ENCODE results near the gene MICAL3.
"Not testable (repeated sequence)": the region's sequence is repeated elsewhere in the genome, so short reads cannot be mapped to it uniquely, and the experiment has no call there.

Gene MICAL3

DNA sequence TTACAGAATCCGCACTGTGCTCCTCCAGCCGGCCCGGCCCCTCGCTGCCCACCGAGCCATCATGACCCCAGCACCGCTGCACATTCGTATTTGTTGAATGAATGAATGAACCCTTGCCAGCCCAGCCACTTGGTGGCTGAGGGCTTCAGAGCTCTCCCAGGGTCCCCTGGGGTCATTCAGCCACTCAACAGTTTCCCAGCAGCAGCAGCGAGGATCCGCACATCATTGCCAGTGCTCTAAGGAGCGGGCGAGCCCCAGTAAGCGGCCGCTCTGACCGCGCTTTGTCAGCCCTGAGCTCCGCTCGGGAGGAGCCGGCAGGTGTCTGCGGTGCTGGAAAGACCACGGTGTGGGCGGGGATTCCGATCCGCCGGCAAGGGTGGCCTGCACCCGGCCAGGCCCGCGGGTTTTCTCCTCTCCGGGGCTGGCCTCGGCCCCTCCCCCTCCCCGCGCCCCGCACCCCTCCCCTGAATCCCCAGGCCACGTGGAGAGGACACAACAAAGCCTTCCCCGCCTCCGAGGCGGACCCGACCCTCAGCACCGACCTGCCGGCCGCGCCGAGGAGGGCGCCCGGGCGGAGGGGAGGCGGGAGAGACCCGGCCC is 250.7 kb downstream of the MICAL3 start:
- DNase-seq: peak in 1 of 2 experiments; percentile 40

DNA sequence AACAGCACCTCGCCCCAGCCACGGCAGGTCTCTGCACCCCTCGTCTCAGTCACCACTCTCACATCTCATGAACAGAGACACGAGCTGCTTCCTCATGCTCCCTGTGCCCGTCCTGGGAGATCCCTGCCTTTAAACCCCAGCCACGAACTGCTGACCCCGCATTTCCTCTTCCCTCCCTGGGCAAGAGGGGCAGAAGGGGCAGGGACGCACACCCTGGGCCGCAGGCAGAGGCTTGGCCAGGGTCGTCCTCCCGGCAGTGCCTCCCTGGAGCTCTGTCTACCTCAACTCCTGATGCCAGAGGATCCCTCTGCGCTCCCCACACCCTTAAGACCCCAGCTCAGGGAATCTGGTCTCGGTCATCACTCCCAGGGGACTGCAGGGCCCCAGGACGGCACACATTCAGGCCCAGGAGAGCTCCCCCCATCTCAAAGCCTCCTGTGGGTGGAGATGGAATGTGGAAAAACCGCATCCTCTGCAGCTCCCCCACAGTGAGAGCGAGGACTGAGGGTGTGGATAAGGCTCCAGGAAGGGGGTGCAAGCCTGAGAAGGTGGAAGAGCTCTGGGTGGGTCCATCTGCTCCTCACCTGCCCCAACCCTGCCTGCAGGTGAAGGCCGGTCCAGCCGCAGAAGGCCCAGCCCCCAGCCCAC is 251.3 kb downstream of the MICAL3 start:
- no peak for DNase-seq

DNA sequence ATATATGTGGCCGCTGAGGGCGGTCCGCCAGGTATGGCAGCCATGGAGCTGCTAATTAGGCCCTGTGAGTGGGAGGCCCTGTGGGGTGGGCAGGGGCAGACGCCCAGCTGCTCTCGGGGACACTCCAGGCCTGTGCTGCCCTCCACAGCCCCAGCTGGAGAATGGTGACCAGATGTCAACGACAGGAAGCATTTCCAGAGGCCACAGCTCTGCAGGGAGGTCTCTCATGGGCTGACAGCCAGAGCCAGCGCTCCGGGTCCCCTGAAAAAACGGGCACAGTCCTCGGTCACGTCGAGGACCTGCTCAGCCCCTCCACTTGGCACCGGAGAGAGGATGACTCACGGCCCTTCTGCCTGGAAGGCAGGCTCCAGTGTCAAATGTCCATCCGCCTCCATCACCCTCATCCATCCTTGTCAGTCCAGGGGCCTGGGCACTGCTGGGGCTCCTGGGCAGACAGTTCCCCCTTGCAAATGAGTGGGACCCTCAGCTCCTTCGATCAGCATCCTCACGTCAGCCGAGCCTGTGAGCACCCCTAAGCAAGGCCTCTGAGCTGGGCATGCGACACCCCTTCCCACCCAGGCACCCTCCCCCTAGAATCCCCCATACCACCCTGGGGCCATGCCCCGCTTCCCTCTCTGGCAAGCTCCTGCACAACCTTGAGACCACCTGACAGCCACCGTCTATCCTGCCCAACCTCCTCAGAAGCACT is 252.0 kb downstream of the MICAL3 start:
- DNase-seq: no peak

DNA sequence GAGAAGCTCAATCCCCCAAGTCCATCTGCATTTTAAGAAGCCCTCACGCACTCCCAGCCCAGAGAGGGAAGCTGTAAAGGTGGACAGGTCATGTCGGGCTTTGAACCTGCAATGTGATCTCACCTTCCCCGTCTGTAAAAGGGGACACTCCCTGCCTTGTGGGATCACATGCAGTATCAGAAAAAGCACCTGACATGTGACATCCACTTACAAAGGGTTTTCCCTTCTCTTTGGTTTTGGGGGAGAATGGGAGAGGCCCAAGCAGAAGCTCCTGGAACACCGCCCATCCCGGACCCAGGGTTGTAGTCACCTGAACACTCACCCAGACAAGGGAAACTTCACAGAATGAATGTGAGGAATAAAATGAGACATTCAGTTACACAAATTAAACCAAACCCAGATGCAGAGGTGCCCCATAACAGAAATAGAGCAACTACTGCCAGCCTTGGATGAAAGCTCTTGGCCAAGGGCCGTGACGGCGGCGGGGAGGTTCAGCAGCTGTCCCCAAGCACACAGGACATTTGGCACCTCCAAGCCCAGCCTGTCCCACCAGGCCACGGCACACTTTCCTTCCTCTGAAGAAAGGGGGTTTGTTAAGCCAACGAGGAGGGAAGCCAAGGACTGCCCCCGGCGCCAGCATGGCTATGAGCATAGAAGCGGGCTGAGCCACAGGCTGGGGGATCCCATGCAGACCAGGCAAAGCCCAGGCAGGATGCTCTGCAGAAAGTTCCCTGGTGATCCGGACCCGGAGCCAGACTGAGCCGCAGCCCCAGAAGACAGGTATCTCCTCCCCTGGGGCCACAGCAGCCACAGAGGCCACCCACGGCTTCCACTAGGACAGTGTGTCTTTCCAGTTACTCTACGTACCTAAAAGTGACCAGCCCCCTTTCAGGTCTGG is 253.9 kb downstream of the MICAL3 start:
- no peak for DNase-seq

DNA sequence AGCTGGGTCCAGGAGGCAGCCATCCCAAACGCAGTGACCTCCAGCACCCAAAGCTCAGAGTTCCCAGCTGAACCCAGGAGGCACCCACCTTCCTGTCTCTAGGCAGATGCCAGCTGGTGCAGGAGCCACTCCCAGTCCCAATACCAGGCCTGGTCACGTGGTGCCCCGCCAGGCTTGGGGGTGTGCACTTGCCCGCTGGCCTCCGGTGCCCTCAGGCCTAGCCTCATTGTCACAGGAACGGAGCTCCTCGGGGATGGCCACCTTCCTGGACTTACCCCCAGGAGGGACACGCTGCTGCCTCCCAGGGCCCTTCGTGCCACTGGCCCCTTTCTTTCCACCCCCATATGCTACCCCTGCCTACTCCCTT is 254.7 kb downstream of the MICAL3 start:
- no peak for DNase-seq

DNA sequence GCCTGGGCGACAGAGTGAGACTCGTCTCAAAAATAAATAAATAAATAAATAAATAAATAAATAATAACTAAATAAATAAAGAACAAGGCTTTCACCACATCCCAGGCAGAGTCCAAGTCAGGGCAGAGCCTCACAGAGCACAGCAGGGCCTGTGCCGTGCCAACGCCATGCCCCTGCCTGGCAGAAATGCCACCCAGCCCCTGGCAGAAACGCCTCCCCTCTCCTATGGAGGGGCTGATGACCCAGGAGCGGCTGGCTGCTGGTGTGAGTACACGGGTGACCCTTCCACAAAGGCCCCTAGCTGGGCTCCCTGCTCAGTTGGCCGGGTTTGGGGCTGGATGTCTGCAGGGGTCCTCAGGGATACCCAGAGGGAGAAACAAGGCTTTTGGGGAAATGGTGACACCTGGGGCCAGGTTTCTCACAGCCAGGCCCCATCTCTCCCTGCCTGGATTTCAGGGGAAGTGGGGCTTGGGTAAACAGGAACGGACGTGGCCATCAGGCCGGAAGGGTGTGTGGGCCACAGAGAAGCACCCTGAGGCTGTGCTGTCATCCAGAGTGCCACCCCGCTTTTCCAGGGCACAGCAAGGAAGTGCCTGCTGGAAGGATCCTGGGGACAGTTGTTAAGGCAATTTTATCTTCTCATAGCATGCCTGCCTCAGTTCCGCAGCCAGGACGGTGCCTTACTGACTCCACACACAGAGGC is 255.2 kb downstream of the MICAL3 start:
- no peak for DNase-seq

DNA sequence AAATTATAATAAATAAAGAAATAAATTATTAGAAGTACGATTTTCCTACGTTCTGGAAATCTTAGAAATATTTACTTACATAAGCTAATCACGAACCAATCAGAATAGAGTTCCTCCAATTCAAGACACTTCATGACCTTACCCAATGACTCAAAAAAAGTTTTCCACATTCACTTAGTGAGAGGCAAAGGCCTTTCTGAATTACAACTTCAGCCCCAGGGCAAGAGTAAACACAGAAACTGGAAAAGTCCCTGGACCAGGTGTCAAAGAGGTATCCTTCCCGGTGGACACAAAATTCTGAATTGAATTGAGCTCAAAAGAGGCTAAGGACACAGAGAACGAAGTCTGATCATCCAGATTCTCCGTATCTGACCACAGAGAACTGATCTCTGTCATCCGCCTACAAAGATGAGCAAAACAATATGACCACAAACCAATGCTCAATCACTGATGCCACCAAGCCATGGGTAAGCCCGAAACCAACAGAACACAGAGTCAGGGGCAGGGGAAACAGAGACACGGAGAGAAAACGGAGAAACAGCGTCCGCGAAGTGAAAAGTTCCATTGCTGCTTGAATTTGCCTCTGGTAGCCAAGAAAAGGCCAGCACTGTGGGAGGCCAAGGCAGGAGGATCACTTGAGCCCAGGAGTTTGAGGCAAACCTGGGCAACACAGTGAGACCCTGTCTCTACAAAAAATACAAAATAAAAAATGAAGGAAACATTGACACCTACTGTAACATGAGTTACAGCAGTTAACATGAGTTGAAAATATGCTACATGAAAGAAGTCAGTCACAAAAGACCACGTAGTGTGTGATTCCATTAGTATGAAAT is 256.9 kb downstream of the MICAL3 start:
- no peak for DNase-seq

DNA sequence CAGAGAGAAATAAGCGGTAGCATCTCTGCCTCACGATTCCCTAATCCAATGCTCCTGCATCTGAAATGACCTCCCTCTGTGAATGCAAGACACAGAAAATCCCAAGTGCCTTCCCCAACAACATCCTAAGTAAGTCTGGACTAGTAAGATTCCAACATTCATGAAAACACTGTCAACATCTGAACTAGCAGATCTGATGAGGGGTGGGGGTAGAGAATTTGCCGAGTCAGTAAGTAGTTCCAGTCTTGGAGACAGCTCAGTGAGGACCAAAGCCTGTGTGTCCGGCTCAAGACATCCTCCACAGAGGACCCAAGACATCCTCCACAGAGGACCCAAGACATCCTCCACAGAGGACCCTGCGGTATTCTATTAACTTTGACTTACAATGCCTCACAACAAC is 259.5 kb downstream of the MICAL3 start:
- DNase-seq: not testable (repeated sequence)

DNA sequence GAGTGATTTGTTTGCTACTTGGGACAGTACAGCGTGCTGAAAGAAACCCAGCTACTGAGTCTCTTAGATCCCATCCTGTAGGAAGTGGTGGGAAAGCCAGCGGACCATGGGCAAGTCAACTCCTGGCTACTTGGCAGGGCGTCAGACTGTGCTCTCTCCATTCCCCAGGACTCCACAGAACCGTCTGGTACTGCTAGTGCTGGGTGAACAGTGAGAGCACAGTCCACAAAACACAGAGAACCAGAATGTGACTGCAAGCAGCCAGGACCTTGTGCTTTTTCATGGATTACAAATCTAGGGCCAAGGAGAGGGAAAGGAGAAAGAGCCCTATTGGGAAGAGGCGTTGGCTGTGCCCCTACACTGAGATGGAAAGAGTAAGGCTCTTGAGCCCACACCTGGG is 260.3 kb downstream of the MICAL3 start:
- DNase-seq: no peak

DNA sequence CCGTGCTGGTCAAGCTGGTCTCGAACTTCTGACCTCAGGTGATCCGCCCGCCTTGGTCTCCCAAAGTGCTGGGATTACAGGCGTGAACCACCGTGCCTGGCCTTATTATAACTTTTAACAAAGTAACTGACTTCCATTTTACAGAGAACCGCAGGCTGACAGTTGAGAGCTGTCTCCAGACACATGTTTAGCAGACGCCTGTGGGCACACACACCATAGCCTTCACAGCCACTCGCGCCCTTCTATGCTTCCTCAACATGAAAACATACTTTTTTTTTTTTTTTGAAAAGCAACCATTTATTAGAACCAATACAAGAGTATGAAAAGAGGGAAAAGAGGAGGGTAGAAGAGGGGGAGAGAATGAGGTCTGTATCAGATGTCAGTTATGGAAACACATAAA is 260.9 kb downstream of the MICAL3 start:
- peak; percentile 27 to 42 for DNase-seq

DNA sequence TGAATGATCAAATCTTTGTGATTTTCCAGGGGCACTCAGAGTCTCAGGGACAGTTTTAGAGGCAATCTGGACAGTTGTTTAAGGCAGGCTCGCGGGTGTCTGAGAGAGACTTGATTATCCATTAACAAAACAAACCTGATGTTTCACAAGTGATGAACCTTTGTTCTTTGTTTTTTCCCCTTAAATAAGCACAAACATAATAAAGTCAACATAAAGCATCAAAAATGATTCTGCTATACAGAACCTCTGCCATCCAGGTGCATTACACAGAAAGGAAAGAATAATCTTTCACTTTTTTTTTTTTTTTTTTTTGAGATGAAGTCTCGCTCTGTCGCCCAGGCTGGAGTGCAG is 263.2 kb downstream of the MICAL3 start:
- no peak for DNase-seq

DNA sequence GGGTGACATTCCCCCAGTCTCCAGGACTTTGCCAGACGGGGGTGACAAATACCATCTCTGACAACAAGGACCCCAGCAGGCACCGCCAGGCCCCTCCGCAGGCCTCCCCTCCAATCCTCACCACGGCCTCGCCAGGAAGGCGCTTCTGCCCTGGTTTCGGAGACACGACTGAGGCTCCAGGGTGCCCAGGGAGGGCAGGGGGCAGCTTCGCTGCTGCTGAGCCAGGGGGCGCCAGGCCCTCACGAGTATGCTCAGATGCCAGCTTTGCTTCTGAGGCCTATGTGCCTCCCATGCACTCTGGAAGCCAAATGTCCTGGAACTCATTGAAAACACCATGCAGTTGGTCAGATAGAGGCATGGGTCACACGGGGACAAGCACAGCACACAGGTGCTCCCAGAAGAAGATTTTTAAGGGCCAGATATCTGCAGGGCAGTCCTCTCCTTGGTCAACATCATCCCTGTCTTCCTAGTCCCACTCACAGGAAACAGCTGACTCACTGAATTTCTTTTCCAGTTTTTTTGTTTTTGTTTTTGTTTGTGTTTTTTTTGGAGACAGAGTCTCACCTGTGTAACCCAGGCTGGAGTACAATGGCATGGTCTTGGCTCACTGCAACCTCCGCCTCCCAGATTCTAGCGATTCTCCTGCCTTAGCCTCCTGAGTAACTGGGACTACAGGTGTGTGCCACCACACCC is 270.0 kb downstream of the MICAL3 start:
- DNase-seq: peak in 1 of 2 experiments; percentile 17

DNA sequence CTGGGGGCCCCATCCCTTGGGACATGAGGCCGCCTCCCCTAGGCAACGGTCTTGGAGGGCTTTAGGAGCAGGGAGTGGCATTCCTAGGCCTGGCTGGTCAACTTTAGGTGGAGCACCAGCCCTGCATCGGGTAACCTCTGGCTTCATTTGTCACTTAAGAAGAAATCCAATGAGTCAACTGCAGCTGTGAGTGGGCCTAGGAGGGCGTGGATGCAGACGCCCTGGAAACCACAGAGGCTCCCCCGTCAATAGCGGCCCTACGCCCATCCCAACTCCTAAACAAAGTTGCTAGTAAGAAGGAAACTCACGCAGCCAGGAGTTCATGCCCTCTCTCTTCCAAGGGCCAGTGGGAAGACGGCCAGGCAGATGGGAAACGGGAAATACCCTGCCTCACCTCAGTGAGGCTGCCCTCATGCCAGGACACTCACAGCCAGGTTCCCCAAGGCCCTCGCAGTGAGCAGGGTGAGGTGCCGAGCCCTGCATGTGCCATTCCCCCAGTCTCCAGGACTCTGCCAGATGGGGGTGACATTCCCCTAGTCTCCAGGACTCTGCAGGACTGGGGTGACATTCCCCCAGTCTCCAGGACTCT is 270.9 kb downstream of the MICAL3 start:
- no peak for DNase-seq

DNA sequence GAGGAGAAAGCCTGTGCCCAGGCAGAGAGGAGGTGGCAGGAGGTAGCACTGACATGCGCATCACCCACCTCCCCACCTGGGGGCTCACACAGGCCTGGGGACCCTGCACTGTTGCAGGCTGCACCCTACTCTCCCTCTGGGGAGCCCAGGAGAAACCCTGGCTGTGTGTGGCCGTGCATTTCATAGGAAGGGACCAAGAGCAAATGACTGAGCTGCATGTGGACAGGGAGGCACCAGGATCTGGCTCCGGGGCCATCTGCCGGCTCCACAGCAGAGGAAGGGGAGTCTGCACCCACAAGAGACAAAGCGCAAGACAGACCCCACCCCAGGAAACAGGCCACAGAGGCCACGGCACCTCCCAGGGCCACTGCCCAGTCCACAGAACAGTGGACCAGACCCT is 272.8 kb downstream of the MICAL3 start:
- DNase-seq: no peak

DNA sequence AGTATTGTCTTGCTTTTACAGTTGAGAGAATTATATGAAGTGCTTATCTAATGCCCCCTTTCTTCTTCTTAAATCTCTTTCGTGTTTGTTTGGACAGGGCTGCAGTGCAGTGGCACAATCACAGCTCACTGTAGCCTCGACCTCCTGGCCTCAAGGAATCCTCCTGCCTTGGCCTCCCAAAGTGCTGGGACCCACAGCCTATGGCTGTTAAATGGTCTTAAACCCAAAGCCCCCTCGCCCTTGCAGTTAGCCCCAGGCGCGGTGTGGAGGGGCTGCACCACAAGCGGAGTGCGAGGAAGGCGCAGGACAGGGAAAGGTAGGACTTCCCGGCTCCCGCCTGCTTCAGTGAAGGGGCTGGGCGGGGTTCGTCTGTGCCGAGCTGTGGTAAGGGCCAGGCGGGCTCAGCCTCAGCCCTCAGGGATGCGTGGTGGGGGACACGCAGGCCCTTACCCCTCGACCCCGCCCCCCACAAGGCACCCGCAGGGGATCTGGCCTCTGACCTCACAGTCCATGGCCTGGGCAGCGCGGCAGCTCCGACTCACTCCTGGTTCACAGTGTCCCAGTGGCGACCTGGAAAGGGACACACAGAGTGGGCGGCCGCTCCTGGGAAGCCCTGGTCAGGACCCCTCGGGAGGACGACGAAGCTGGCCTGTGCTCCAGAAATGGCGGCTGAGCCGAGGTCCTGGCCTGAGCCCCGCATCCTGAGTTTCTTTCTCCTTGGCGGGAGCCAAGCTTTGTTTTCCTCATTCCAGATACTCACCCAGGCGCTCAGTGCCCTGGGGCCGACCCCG is 274.6 kb downstream of the MICAL3 start:
- DNase-seq: no peak

DNA sequence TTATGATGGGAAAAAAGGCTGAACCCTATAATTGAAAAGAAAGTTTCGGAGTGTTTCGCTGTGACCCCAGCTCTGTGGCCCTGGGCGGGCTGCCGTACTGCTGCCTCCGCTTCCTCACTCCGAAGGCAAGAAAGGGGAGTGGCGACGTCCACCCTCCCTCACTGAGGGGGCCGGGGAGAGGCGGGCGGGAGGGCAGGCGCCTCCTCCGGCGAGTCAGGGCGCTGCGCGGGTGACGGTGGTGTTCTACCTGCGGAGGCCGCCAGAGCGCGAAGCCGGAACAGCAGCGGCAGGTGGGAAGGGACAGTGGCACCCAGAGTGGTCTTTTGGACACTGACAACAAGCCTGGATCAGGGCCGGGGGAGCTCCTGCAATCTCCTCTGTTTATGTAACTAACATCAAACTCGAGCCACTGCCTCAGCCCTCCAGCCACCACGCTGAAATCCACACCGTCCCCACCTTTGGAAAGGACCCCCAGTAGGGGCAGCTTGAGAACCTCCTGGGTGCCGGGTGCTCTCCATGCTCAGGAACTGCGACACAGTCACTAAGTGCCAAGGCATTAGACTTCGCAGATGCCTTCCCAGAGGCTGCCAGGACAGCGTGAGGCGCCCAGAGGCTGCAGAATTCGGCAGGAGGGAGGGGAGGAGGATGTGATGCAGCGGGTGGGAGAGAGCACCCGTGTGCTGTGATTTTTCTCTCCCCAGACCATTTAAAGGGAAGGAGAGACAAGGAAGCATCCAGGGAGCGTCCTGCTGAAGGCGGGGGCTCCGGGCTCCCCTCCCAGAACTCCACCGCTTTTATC is 275.6 kb downstream of the MICAL3 start:
- no peak for DNase-seq

DNA sequence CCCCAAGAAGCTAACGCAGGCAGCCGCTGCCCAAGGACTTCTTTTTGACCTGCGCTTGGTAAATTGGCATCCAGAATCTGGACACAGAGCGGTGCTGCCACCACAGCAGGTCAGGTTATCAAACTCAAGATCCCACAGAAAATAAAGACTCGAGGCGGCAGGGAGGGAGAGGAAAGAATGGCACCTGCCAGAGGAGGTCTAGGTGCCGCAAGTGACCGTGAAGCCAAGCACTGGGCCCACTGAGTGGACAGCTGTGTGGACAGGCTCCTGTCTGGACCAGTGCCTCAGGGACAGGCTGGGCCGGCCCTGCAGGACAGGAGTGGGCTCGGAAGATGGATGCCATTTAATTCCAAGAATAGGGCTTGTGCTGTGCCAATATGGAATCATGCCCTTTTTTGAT is 277.4 kb downstream of the MICAL3 start:
- DNase-seq: no peak

DNA sequence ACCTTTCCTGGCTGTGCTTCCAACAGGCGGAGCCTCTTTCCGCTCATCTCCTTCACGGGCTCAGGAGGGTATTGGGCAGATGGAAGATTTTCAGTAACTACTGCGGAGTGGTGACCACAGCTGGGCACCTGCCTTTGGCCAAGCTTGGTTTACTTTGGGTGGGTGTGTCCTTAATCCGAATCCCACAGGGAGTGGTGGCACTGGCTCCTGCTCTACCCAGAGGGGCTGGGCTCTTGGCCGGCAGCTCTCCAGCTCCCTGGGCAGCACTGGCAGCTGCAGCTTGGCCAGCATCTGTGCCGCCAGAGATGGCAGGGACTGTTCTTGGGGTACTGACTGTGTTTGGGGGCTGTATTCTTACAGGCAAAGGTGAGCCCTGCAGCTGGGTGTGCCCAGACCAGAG is 279.9 kb downstream of the MICAL3 start:
- DNase-seq: no peak
